Fibroblast of skin of right quadriceps (primary cell): ENCODE results near the gene DAP.
"Not testable (repeated sequence)": the region's sequence is repeated elsewhere in the genome, so short reads cannot be mapped to it uniquely, and the experiment has no call there.

Experiments
- DNase-seq: peaks from one replicate; pipeline ENCODE4 v3.0.0-alpha.2; 2013

Gene DAP

GRCh38 chr5:10649666-10650380 is 111.2 kb downstream of the DAP start:
- DNase-seq = peak; percentile 41

- no peak for DNase-seq
These were observed 112.0 kb downstream of the DAP start for GRCh38 chr5:10648806-10649665.

- DNase-seq = no peak
These were observed 113.4 kb downstream of the DAP start for GRCh38 chr5:10647640-10648039.

- no peak for DNase-seq
These were observed 115.4 kb downstream of the DAP start for GRCh38 chr5:10645671-10646070.

- no peak for DNase-seq
These were observed 115.9 kb downstream of the DAP start for GRCh38 chr5:10645146-10645545.

- no peak for DNase-seq
These were observed 116.8 kb downstream of the DAP start for GRCh38 chr5:10644192-10644591.

GRCh38 chr5:10642367-10642766 is 118.7 kb downstream of the DAP start:
- no peak for DNase-seq

- DNase-seq = no peak
These were observed 121.1 kb downstream of the DAP start for GRCh38 chr5:10639846-10640368.

GRCh38 chr5:10638723-10639122 is 122.3 kb downstream of the DAP start:
- DNase-seq = not testable (repeated sequence)

GRCh38 chr5:10637944-10638343 is 123.1 kb downstream of the DAP start:
- DNase-seq = no peak

GRCh38 chr5:10636363-10637142 is 124.5 kb downstream of the DAP start:
- DNase-seq = no peak

- DNase-seq = no peak
These were observed 125.1 kb downstream of the DAP start for GRCh38 chr5:10635867-10636350.

GRCh38 chr5:10635257-10635866 is 125.7 kb downstream of the DAP start:
- peak; percentile 69 for DNase-seq

GRCh38 chr5:10634562-10634961 is 126.5 kb downstream of the DAP start:
- no peak for DNase-seq

GRCh38 chr5:10634050-10634449 is 127.0 kb downstream of the DAP start:
- no peak for DNase-seq

GRCh38 chr5:10633271-10634049 is 127.6 kb downstream of the DAP start:
- no peak for DNase-seq

GRCh38 chr5:10632110-10632761 is 128.8 kb downstream of the DAP start:
- DNase-seq = peak; percentile 76

- DNase-seq = no peak
These were observed 129.6 kb downstream of the DAP start for GRCh38 chr5:10631316-10631996.

GRCh38 chr5:10630744-10631143 is 130.3 kb downstream of the DAP start:
- not testable (repeated sequence) for DNase-seq

GRCh38 chr5:10630126-10630525 is 130.9 kb downstream of the DAP start:
- no peak for DNase-seq

- DNase-seq = no peak
These were observed 131.4 kb downstream of the DAP start for GRCh38 chr5:10629682-10630081.
